NCI-H146 (cell line): ENCODE results near the gene MXD3.
"Not testable (repeated sequence)": the region's sequence is repeated elsewhere in the genome, so short reads cannot be mapped to it uniquely, and the experiment has no call there.

ENCODE experiments used
- DNase-seq: peaks from one replicate; lab custom pipeline; 2025; lab: John Stamatoyannopoulos, UW

The MXD3 gene

DNA sequence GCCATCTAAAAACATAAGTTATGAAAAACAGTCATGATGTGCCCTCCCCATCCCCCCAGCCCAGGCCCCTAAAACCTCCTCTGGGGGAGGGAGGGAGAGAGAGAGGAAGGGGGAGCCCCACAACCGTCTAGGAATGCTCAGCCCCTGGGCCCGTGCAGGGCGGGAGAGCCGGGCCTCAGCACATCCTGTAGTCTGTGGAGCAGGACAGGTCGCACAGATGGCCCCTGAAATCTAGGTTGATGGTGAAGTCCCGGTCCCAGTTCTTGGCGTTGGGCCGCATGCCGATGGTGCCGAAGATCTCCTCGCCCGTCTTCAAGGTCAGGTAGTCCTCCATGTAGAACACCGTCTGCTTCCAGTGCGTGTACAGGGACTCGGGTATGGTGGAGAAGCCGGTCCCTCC, 46.3 kb downstream of the MXD3 start:
- DNase-seq: no peak

DNA sequence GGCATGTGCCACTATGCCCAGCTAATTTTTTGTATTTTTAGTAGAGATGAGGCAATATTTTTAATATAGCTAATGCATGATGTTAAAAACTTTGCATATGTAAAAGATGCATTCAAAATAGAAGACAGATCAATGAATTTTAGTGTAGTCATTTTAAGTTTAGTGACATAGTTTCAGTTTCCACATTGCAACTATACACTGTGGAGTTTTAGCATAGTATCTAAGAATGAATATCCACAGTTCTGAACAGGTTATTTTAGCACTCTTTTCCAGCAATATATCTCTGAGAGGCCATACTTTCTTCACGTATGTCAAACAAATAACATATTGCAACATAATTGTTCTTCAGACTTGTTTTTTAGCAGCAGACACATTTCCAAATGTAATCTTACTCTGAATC, 47.5 kb downstream of the MXD3 start:
- no peak for DNase-seq

DNA sequence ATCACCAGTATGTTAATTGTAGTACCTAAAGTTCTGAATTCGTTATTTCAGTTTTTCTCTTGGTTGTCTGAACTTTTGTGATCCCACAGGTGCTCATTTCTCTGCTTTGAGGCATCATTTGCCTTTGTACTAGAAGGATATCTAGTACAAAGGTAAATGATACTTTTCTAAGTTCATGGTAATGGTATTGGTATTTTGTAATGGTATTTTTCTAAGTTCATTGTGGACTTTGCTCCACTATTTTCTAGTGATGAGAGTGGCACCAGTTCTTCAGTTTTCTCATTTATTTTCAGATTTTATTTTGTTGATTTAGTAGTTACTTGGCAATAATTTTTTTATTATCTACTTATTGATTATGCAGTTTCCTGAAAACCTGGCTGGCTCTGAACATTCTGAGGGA, 50.2 kb downstream of the MXD3 start:
- no peak for DNase-seq

DNA sequence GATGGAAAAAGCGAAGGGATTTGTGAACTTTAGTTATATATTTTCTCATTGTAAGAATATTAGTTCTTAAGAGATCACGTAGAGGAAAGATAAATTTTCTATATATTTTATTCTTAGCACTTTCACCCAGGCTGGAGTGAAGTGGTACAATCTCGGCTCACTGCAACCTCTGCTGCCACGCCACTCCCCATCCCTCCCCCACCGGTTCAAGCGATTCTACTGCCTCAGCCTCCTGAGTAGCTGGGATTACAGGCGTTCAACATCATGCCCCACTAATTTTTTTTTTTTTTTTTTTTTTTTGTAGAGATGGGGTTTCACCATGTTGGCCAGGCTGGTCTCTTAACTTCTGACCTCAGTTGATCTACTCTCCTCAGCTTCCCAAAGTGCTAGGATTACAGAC, 50.7 kb downstream of the MXD3 start:
- DNase-seq: no peak

DNA sequence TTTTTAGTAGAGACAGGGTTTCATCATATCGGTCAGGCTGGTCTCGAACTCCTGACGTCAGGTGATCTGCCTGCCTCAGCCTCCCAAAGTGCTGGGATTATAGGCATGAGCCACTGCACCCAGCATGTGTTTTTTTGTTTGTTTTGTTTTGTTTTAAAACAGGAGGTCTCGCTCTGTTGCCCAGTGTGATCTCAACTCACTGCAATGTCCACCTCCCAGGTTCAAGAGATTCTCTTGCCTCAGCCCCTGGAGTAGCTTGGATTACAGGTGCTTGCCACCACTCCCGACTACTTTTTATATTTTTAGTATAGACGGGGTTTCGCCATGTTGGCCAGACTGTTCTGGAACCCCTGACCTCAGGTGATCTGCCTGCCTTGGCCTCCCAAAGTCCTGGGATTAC, 53.0 kb downstream of the MXD3 start:
- not testable (repeated sequence) for DNase-seq
